HEK293 (cell line): ENCODE measurements around the gene HMX3.

Experiments used
- CTCF ChIA-PET: fragments of 350-600 bp; formaldehyde crosslinking; extraction: SDS; loops from one replicate; lab custom pipeline; 2021; ENCODE audit warnings: antibody characterized with exemption; lab: Yijun Ruan, JAX
- POLR2A ChIA-PET: fragments of 300-600 bp; formaldehyde crosslinking; extraction: SDS; loops from one replicate; lab custom pipeline; 2020; ENCODE audit warnings: antibody characterized with exemption, inconsistent platforms; lab: Yijun Ruan, JAX
- H3K27ac ChIP-seq: fragments of 200-500 bp; sonication (Bioruptor generic); 2 replicates; pipeline ENCODE4 v1.5.1; 2014; ENCODE audit warnings: low read depth, low read length, control low read depth, inconsistent platforms; ENCODE audit errors: extremely low read depth
- H3K36me3 ChIP-seq, 2 experiments: fragments of 200-500 bp in 1 of 2; sonication (Bioruptor generic) in 1 of 2; 1 replicate in 1 of 2; 2 replicates in 1 of 2; pipeline ENCODE4 v1.5.1; 2014 to 2017; ENCODE audit warnings: inconsistent platforms in 2 of 2, low read length in 2 of 2; ENCODE audit not compliant: control insufficient read depth in 2 of 2, insufficient read depth in 1 of 2
- H3K4me1 ChIP-seq: fragments of 200-500 bp; sonication (Bioruptor generic); 2 replicates; pipeline ENCODE4 v1.5.1; 2014; ENCODE audit warnings: mild to moderate bottlenecking, low read length, inconsistent platforms; ENCODE audit not compliant: control insufficient read depth, insufficient read depth
- H3K4me3 ChIP-seq: 2 replicates; pipeline ENCODE4 v1.5.1; 2011; ENCODE audit warnings: low read depth, mild to moderate bottlenecking, control low read depth, low read length, moderate library complexity
- H3K9me3 ChIP-seq: fragments of 200-500 bp; sonication (Bioruptor generic); 2 replicates; pipeline ENCODE4 v1.5.1; 2014; ENCODE audit warnings: low read depth, low read length, inconsistent platforms; ENCODE audit not compliant: control insufficient read depth, insufficient read depth
- ATF2 ChIP-seq: fragments of 450-650 bp; formaldehyde crosslinking; IDR thresholded peaks from 2 replicates; pipeline ENCODE4 v1.5.1; 2016; ENCODE audit warnings: missing biosample characterization, missing genetic modification characterization, low read depth
- KLF1 ChIP-seq: fragments of 450-650 bp; formaldehyde crosslinking; IDR thresholded peaks from 2 replicates; pipeline ENCODE4 v1.5.1; 2016; ENCODE audit warnings: missing biosample characterization, missing genetic modification characterization
- PRDM2 ChIP-seq: fragments of 450-650 bp; formaldehyde crosslinking; IDR thresholded peaks from 2 replicates; pipeline ENCODE4 v1.5.1; 2016; ENCODE audit warnings: missing biosample characterization, missing genetic modification characterization, borderline replicate concordance
- RBAK ChIP-seq: fragments of 450-650 bp; formaldehyde crosslinking; IDR thresholded peaks from 2 replicates; pipeline ENCODE4 v1.5.1; 2016; ENCODE audit warnings: missing biosample characterization, missing genetic modification characterization
- SCRT2 ChIP-seq: fragments of 450-650 bp; formaldehyde crosslinking; IDR thresholded peaks from 2 replicates; pipeline ENCODE4 v1.5.1; 2016; ENCODE audit warnings: missing biosample characterization, missing genetic modification characterization
- SP7 ChIP-seq: fragments of 450-650 bp; formaldehyde crosslinking; IDR thresholded peaks from 2 replicates; pipeline ENCODE4 v1.5.1; 2016; ENCODE audit warnings: missing biosample characterization, missing genetic modification characterization
- TSHZ1 ChIP-seq: fragments of 450-650 bp; formaldehyde crosslinking; IDR thresholded peaks from 2 replicates; pipeline ENCODE4 v1.5.1; 2016; ENCODE audit warnings: missing biosample characterization, missing genetic modification characterization, borderline replicate concordance
- ZNF521 ChIP-seq: fragments of 450-650 bp; formaldehyde crosslinking; IDR thresholded peaks from 2 replicates; pipeline ENCODE4 v1.5.1; 2017; ENCODE audit warnings: missing biosample characterization, mild to moderate bottlenecking, missing genetic modification characterization
- ZNF530 ChIP-seq: fragments of 450-650 bp; formaldehyde crosslinking; IDR thresholded peaks from 2 replicates; pipeline ENCODE4 v1.5.1; 2016; ENCODE audit warnings: low read depth, missing biosample characterization, missing genetic modification characterization
- ZNF645 ChIP-seq: fragments of 450-650 bp; formaldehyde crosslinking; IDR thresholded peaks from 2 replicates; pipeline ENCODE4; 2016; ENCODE audit warnings: missing biosample characterization, missing genetic modification characterization
- ZNF660 ChIP-seq: fragments of 450-650 bp; IDR thresholded peaks from 2 replicates; pipeline ENCODE4 v1.5.1; 2018; ENCODE audit warnings: missing biosample characterization, mild to moderate bottlenecking, missing genetic modification characterization
- ZNF791 ChIP-seq: fragments of 450-650 bp; formaldehyde crosslinking; IDR thresholded peaks from 2 replicates; pipeline ENCODE4 v1.5.1; 2016; ENCODE audit warnings: missing biosample characterization, missing genetic modification characterization
- ZSCAN16 ChIP-seq: fragments of 450-650 bp; formaldehyde crosslinking; IDR thresholded peaks from 2 replicates; pipeline ENCODE4 v1.5.1; 2016; ENCODE audit warnings: missing biosample characterization, missing genetic modification characterization
- ZSCAN23 ChIP-seq: fragments of 450-650 bp; formaldehyde crosslinking; IDR thresholded peaks from 2 replicates; pipeline ENCODE4 v1.5.1; 2016; ENCODE audit warnings: missing biosample characterization, missing genetic modification characterization
- TF ChIP-seq, protein P1 (sequence below): fragments of 450-650 bp; formaldehyde crosslinking; IDR thresholded peaks from 2 replicates; pipeline ENCODE4 v1.5.1; 2016; ENCODE audit warnings: missing biosample characterization, missing genetic modification characterization

The HMX3 gene

GRCh38 chr10:123097039-123097438, 38.7 kb upstream of the HMX3 start:
- ChIA-PET CTCF (interaction anchor here (0.6 kb wide), 1 partner anchor 36 kb away, joined by 3 read pairs; no protein-coding TSS in a partner anchor), POLR2A (no interaction called here)

More at GRCh38 chr10:123097039-123097438, 38.7 kb upstream of the HMX3 start:
- TF ChIP-seq KLF1 (no peak), ATF2 (tag by site-specific recombination) (no peak), ZNF521 (tag by site-specific recombination) (no peak), SP7 (tag by site-specific recombination) (no peak), RBAK (no peak), PRDM2 (no peak), ZNF791 (no peak), ZSCAN23 (no peak), ZSCAN16 (tag by site-specific recombination) (no peak), SCRT2 (tag by site-specific recombination) (no peak), ZNF530 (tag by site-specific recombination) (no peak), TSHZ1 (no peak), ZNF645 (tag by site-specific recombination) (no peak), ZNF660 (tag by site-specific recombination) (no peak)
- TF ChIP-seq, protein P1, sequence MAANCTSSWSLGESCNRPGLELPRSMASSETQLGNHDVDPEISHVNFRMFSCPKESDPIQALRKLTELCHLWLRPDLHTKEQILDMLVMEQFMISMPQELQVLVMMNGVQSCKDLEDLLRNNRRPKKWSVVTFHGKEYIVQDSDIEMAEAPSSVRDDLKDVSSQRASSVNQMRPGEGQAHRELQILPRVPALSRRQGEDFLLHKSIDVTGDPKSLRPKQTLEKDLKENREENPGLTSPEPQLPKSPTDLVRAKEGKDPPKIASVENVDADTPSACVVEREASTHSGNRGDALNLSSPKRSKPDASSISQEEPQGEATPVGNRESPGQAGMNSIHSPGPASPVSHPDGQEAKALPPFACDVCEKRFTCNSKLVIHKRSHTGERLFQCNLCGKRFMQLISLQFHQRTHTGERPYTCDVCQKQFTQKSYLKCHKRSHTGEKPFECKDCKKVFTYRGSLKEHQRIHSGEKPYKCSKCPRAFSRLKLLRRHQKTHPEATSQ (tag by site-specific recombination): no peak
- Histone ChIP-seq H3K4me1 (no peaks in the 10 kb centered on the region), H3K27ac (no peak overlapping the region), H3K4me3 (no peak overlapping the region), H3K36me3 (no peaks in the 10 kb centered on the region), H3K9me3 (no peaks in the 10 kb centered on the region)
